Ovary (tissue), 3 donors: ENCODE data around the gene NEBL.

Experiments
- EP300 ChIP-seq: sonication (generic); formaldehyde crosslinking; IDR thresholded peaks from one replicate; pipeline ENCODE4 v1.6.1; 2017; ENCODE audit warnings: antibody characterized with exemption
- POLR2A ChIP-seq: fragments of 450-650 bp; IDR thresholded peaks from one replicate; pipeline ENCODE4 v1.6.1; 2017; ENCODE audit warnings: antibody characterized with exemption, mild to moderate bottlenecking, moderate library complexity
- TF ChIP-seq, protein P1 (sequence below), 3 donors: fragments of 450-650 bp in 2 of 3; fragments of 200-600 bp in 1 of 3; IDR thresholded peaks; one replicate each; pipeline versions ENCODE4 v1.5.1 to v1.8.0; 2016 to 2022; ENCODE audit warnings: antibody characterized with exemption in 3 of 3, mild to moderate bottlenecking in 1 of 3
- donor health status: DM: no; HTN: no; CAD: no.

DNA sequence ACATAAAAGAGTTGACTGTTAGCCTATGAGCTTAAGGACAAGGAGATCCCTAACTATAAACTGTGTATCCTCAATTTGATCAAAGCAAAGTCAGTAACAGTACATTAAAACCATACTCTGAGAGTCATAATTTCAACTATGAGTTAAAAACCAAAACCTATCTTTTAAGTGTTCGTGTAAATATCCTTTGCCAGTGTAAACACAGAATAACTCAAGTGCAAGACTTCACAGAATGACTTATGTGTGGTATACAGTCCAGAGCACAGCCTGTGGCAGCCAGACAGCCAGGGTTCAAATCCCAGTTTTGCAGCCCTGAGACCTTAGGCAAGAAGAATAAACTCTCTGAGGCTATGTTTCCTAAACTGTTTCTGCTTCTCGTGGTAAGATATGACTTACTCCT is 30.3 kb upstream of the NEBL start:
- TF ChIP-seq, protein P1, sequence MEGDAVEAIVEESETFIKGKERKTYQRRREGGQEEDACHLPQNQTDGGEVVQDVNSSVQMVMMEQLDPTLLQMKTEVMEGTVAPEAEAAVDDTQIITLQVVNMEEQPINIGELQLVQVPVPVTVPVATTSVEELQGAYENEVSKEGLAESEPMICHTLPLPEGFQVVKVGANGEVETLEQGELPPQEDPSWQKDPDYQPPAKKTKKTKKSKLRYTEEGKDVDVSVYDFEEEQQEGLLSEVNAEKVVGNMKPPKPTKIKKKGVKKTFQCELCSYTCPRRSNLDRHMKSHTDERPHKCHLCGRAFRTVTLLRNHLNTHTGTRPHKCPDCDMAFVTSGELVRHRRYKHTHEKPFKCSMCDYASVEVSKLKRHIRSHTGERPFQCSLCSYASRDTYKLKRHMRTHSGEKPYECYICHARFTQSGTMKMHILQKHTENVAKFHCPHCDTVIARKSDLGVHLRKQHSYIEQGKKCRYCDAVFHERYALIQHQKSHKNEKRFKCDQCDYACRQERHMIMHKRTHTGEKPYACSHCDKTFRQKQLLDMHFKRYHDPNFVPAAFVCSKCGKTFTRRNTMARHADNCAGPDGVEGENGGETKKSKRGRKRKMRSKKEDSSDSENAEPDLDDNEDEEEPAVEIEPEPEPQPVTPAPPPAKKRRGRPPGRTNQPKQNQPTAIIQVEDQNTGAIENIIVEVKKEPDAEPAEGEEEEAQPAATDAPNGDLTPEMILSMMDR (IDR thresholded peaks at IDR 0.05): no peak
- TF ChIP-seq POLR2A: no peak
- TF ChIP-seq EP300: no peak
